IPS DF 4.7 (cell line): ENCODE measurements around the gene ZNF91.
"Not testable (repeated sequence)": the region's sequence is repeated elsewhere in the genome, so short reads cannot be mapped to it uniquely, and the experiment has no call there.

ENCODE experiments used
- DNase-seq: peaks from one replicate; pipeline ENCODE4 v3.0.0-alpha.2; 2013; ENCODE audit warnings: low spot score; ENCODE audit errors: extremely low read depth

ZNF91 gene

GRCh38 chr19:23318941-23319340, 76.3 kb downstream of the ZNF91 start:
- not testable (repeated sequence) for DNase-seq

GRCh38 chr19:23318143-23318542, 77.1 kb downstream of the ZNF91 start:
- no peak for DNase-seq

GRCh38 chr19:23315286-23315685, 80.0 kb downstream of the ZNF91 start:
- DNase-seq = no peak

- no peak for DNase-seq
Measured at GRCh38 chr19:23314505-23315251, 80.6 kb downstream of the ZNF91 start.

- no peak for DNase-seq
Measured at GRCh38 chr19:23313196-23313595, 82.1 kb downstream of the ZNF91 start.

- no peak for DNase-seq
Measured at GRCh38 chr19:23312515-23312914, 82.8 kb downstream of the ZNF91 start.

GRCh38 chr19:23311551-23311950, 83.7 kb downstream of the ZNF91 start:
- DNase-seq = no peak

GRCh38 chr19:23310729-23311211, 84.5 kb downstream of the ZNF91 start:
- DNase-seq = no peak

- DNase-seq = no peak
Measured at GRCh38 chr19:23309926-23310325, 85.3 kb downstream of the ZNF91 start.

GRCh38 chr19:23305555-23305954, 89.7 kb downstream of the ZNF91 start:
- DNase-seq = no peak

- no peak for DNase-seq
Measured at GRCh38 chr19:23304238-23304637, 91.0 kb downstream of the ZNF91 start.

GRCh38 chr19:23294141-23294540, 101.1 kb downstream of the ZNF91 start:
- no peak for DNase-seq

GRCh38 chr19:23289966-23290365, 105.3 kb downstream of the ZNF91 start:
- not testable (repeated sequence) for DNase-seq
